ENCODE data around the gene RPTOR.

RPTOR gene

GRCh38 chr17:81000334-81000630 lies 455.6 kb downstream of the RPTOR start:
- Histone ChIP-seq H3K27ac (ENCODE audit: insufficient read depth, low read length, poor library complexity, severe bottlenecking) (no peak overlapping the region), H3K4me1 (ENCODE audit: control insufficient read depth, insufficient read depth, low read length, poor library complexity, severe bottlenecking) (peaks cover 11% of the 10 kb centered on the region), H3K27me3 (replicated peaks; ENCODE audit: control insufficient read depth, insufficient read depth, low read length, poor library complexity, severe bottlenecking) (no peaks in the 10 kb centered on the region), H3K36me3 (ENCODE audit: control insufficient read depth, insufficient read depth, low read length) (peaks cover 48% of the 10 kb centered on the region), H3K9me3 (ENCODE audit: control insufficient read depth, low read length) (no peaks in the 10 kb centered on the region), H3K4me3 (ENCODE audit: insufficient read depth, low read depth, low read length, poor library complexity, severe bottlenecking) (no peak overlapping the region)
- no peak for DNase-seq

GRCh38 chr17:81000631-81001357 lies 456.2 kb downstream of the RPTOR start:
- no peaks in the 10 kb centered on the region for H3K9me3 ChIP-seq (ENCODE audit: control insufficient read depth, low read length)
- H3K4me1 ChIP-seq (ENCODE audit: control insufficient read depth, insufficient read depth, low read length, poor library complexity, severe bottlenecking): peaks cover 11% of the 10 kb centered on the region
- H3K4me3 ChIP-seq (ENCODE audit: insufficient read depth, low read depth, low read length, poor library complexity, severe bottlenecking): no peak overlapping the region
- peaks cover 43% of the 10 kb centered on the region for H3K36me3 ChIP-seq (ENCODE audit: control insufficient read depth, insufficient read depth, low read length)
- no peak for DNase-seq
- no peaks in the 10 kb centered on the region for H3K27me3 ChIP-seq (replicated peaks; ENCODE audit: control insufficient read depth, insufficient read depth, low read length, poor library complexity, severe bottlenecking)
- H3K27ac ChIP-seq (ENCODE audit: insufficient read depth, low read length, poor library complexity, severe bottlenecking): no peak overlapping the region

- Histone ChIP-seq H3K4me1 (ENCODE audit: control insufficient read depth, insufficient read depth, low read length, poor library complexity, severe bottlenecking) (peaks cover 11% of the 10 kb centered on the region), H3K9me3 (ENCODE audit: control insufficient read depth, low read length) (no peaks in the 10 kb centered on the region), H3K4me3 (ENCODE audit: insufficient read depth, low read depth, low read length, poor library complexity, severe bottlenecking) (no peak overlapping the region), H3K36me3 (ENCODE audit: control insufficient read depth, insufficient read depth, low read length) (peaks cover 32% of the 10 kb centered on the region), H3K27me3 (replicated peaks; ENCODE audit: control insufficient read depth, insufficient read depth, low read length, poor library complexity, severe bottlenecking) (no peaks in the 10 kb centered on the region), H3K27ac (ENCODE audit: insufficient read depth, low read length, poor library complexity, severe bottlenecking) (no peak overlapping the region)
- DNase-seq: no peak
Observed at GRCh38 chr17:81002013-81002384, 457.4 kb downstream of the RPTOR start.

GRCh38 chr17:81002409-81003361 lies 458.0 kb downstream of the RPTOR start:
- H3K4me1 ChIP-seq (ENCODE audit: control insufficient read depth, insufficient read depth, low read length, poor library complexity, severe bottlenecking): peaks cover 11% of the 10 kb centered on the region
- DNase-seq: no peak
- H3K27ac ChIP-seq (ENCODE audit: insufficient read depth, low read length, poor library complexity, severe bottlenecking): no peak overlapping the region
- no peaks in the 10 kb centered on the region for H3K9me3 ChIP-seq (ENCODE audit: control insufficient read depth, low read length)
- peaks cover 25% of the 10 kb centered on the region for H3K36me3 ChIP-seq (ENCODE audit: control insufficient read depth, insufficient read depth, low read length)
- no peak overlapping the region for H3K4me3 ChIP-seq (ENCODE audit: insufficient read depth, low read depth, low read length, poor library complexity, severe bottlenecking)
- no peaks in the 10 kb centered on the region for H3K27me3 ChIP-seq (replicated peaks; ENCODE audit: control insufficient read depth, insufficient read depth, low read length, poor library complexity, severe bottlenecking)

GRCh38 chr17:81003711-81004475 lies 459.3 kb downstream of the RPTOR start:
- peak overlapping the region; percentile 39 for H3K4me3 ChIP-seq (ENCODE audit: insufficient read depth, low read depth, low read length, poor library complexity, severe bottlenecking)
- no peak for DNase-seq

GRCh38 chr17:81006891-81007290 lies 462.3 kb downstream of the RPTOR start:
- peaks cover 11% of the 10 kb centered on the region for H3K4me1 ChIP-seq (ENCODE audit: control insufficient read depth, insufficient read depth, low read length, poor library complexity, severe bottlenecking)
- no peak for DNase-seq
- H3K9me3 ChIP-seq (ENCODE audit: control insufficient read depth, low read length): peaks cover 7% of the 10 kb centered on the region
- no peak overlapping the region for H3K4me3 ChIP-seq (ENCODE audit: insufficient read depth, low read depth, low read length, poor library complexity, severe bottlenecking)
- no peak overlapping the region for H3K27ac ChIP-seq (ENCODE audit: insufficient read depth, low read length, poor library complexity, severe bottlenecking)
- no peaks in the 10 kb centered on the region for H3K27me3 ChIP-seq (replicated peaks; ENCODE audit: control insufficient read depth, insufficient read depth, low read length, poor library complexity, severe bottlenecking)
- no peaks in the 10 kb centered on the region for H3K36me3 ChIP-seq (ENCODE audit: control insufficient read depth, insufficient read depth, low read length)

More at GRCh38 chr17:81003711-81004475, 459.3 kb downstream of the RPTOR start:
- Histone ChIP-seq H3K27me3 (replicated peaks; ENCODE audit: control insufficient read depth, insufficient read depth, low read length, poor library complexity, severe bottlenecking) (no peaks in the 10 kb centered on the region), H3K36me3 (ENCODE audit: control insufficient read depth, insufficient read depth, low read length) (peaks cover 13% of the 10 kb centered on the region), H3K27ac (ENCODE audit: insufficient read depth, low read length, poor library complexity, severe bottlenecking) (no peak overlapping the region), H3K9me3 (ENCODE audit: control insufficient read depth, low read length) (no peaks in the 10 kb centered on the region), H3K4me1 (ENCODE audit: control insufficient read depth, insufficient read depth, low read length, poor library complexity, severe bottlenecking) (peaks cover 11% of the 10 kb centered on the region)

- DNase-seq: no peak
- H3K27ac ChIP-seq (ENCODE audit: insufficient read depth, low read length, poor library complexity, severe bottlenecking): no peak overlapping the region
- H3K4me3 ChIP-seq (ENCODE audit: insufficient read depth, low read depth, low read length, poor library complexity, severe bottlenecking): no peak overlapping the region
- peaks cover 11% of the 10 kb centered on the region for H3K4me1 ChIP-seq (ENCODE audit: control insufficient read depth, insufficient read depth, low read length, poor library complexity, severe bottlenecking)
- H3K9me3 ChIP-seq (ENCODE audit: control insufficient read depth, low read length): peaks cover 7% of the 10 kb centered on the region
- H3K27me3 ChIP-seq (replicated peaks; ENCODE audit: control insufficient read depth, insufficient read depth, low read length, poor library complexity, severe bottlenecking): no peaks in the 10 kb centered on the region
- H3K36me3 ChIP-seq (ENCODE audit: control insufficient read depth, insufficient read depth, low read length): no peaks in the 10 kb centered on the region
Observed at GRCh38 chr17:81008140-81008539, 463.5 kb downstream of the RPTOR start.

GRCh38 chr17:81009136-81009535 lies 464.5 kb downstream of the RPTOR start:
- no peak overlapping the region for H3K4me3 ChIP-seq (ENCODE audit: insufficient read depth, low read depth, low read length, poor library complexity, severe bottlenecking)
- peaks cover 5% of the 10 kb centered on the region for H3K4me1 ChIP-seq (ENCODE audit: control insufficient read depth, insufficient read depth, low read length, poor library complexity, severe bottlenecking)
- H3K36me3 ChIP-seq (ENCODE audit: control insufficient read depth, insufficient read depth, low read length): no peaks in the 10 kb centered on the region
- H3K27me3 ChIP-seq (replicated peaks; ENCODE audit: control insufficient read depth, insufficient read depth, low read length, poor library complexity, severe bottlenecking): no peaks in the 10 kb centered on the region
- H3K9me3 ChIP-seq (ENCODE audit: control insufficient read depth, low read length): peaks cover 7% of the 10 kb centered on the region
- no peak for DNase-seq
- no peak overlapping the region for H3K27ac ChIP-seq (ENCODE audit: insufficient read depth, low read length, poor library complexity, severe bottlenecking)

GRCh38 chr17:81010935-81011334 lies 466.3 kb downstream of the RPTOR start:
- H3K4me1 ChIP-seq (ENCODE audit: control insufficient read depth, insufficient read depth, low read length, poor library complexity, severe bottlenecking): no peaks in the 10 kb centered on the region
- no peaks in the 10 kb centered on the region for H3K27me3 ChIP-seq (replicated peaks; ENCODE audit: control insufficient read depth, insufficient read depth, low read length, poor library complexity, severe bottlenecking)
- peaks cover 7% of the 10 kb centered on the region for H3K9me3 ChIP-seq (ENCODE audit: control insufficient read depth, low read length)
- H3K27ac ChIP-seq (ENCODE audit: insufficient read depth, low read length, poor library complexity, severe bottlenecking): no peak overlapping the region
- DNase-seq: no peak
- H3K36me3 ChIP-seq (ENCODE audit: control insufficient read depth, insufficient read depth, low read length): no peaks in the 10 kb centered on the region
- H3K4me3 ChIP-seq (ENCODE audit: insufficient read depth, low read depth, low read length, poor library complexity, severe bottlenecking): no peak overlapping the region

Data from effector memory CD4-positive, alpha-beta T cell (primary cell).